Measurements from ENCODE around the gene CLDN19.

The CLDN19 gene

GRCh38 chr1:42739753-42740700, at the start of gene CLDN19:
CLDN19 (minus strand) TSS chr1:42740236; CDS start chr1:42740063, 173 bp downstream.
- no peak within 1 kb of the TSS for H3K4me3 ChIP-seq (ENCODE audit: low read depth in 1 of 2, low read length in 2 of 2)
- H3K27ac ChIP-seq (ENCODE audit: low read length) = no peak within 1 kb of the TSS
- H3K36me3 ChIP-seq (ENCODE audit: control insufficient read depth in 1 of 2, insufficient read depth in 2 of 2, low read length in 2 of 2) = no peaks in the 10 kb centered on the region
- H3K4me1 ChIP-seq (ENCODE audit: control insufficient read depth in 1 of 2, insufficient read depth in 2 of 2, low read length in 2 of 2) = no peaks in the 10 kb centered on the region
- no peaks in the 10 kb centered on the region for H3K27me3 ChIP-seq (ENCODE audit: low read depth, low read length)
- no peaks in the 10 kb centered on the region for H3K9me3 ChIP-seq (ENCODE audit: control insufficient read depth in 1 of 2, low read length in 2 of 2)

GRCh38 chr1:42788021-42788420, 48.0 kb upstream of the CLDN19 start:
- no peak overlapping the region for H3K4me3 ChIP-seq (ENCODE audit: low read depth in 1 of 2, low read length in 2 of 2)
- peaks cover 0 to 12% of the 10 kb centered on the region in 2 donors for H3K4me1 ChIP-seq (ENCODE audit: control insufficient read depth in 1 of 2, insufficient read depth in 2 of 2, low read length in 2 of 2)
- no peaks in the 10 kb centered on the region for H3K9me3 ChIP-seq (ENCODE audit: control insufficient read depth in 1 of 2, low read length in 2 of 2)
- no peaks in the 10 kb centered on the region for H3K27me3 ChIP-seq (ENCODE audit: low read depth, low read length)
- H3K36me3 ChIP-seq (ENCODE audit: control insufficient read depth in 1 of 2, insufficient read depth in 2 of 2, low read length in 2 of 2) = no peaks in the 10 kb centered on the region
- no peak overlapping the region for H3K27ac ChIP-seq (ENCODE audit: low read length)

GRCh38 chr1:42786097-42786496, 46.1 kb upstream of the CLDN19 start:
- Histone ChIP-seq H3K9me3 (ENCODE audit: control insufficient read depth in 1 of 2, low read length in 2 of 2) (no peaks in the 10 kb centered on the region), H3K27me3 (ENCODE audit: low read depth, low read length) (no peaks in the 10 kb centered on the region), H3K4me3 (ENCODE audit: low read depth in 1 of 2, low read length in 2 of 2) (no peak overlapping the region), H3K4me1 (ENCODE audit: control insufficient read depth in 1 of 2, insufficient read depth in 2 of 2, low read length in 2 of 2) (peaks cover 0 to 12% of the 10 kb centered on the region in 2 donors), H3K36me3 (ENCODE audit: control insufficient read depth in 1 of 2, insufficient read depth in 2 of 2, low read length in 2 of 2) (peaks cover 0 to under 1% of the 10 kb centered on the region in 2 donors), H3K27ac (ENCODE audit: low read length) (no peak overlapping the region)

- H3K27me3 ChIP-seq (ENCODE audit: low read depth, low read length) = no peaks in the 10 kb centered on the region
- peaks cover 0 to 9% of the 10 kb centered on the region in 2 donors for H3K36me3 ChIP-seq (ENCODE audit: control insufficient read depth in 1 of 2, insufficient read depth in 2 of 2, low read length in 2 of 2)
- H3K4me3 ChIP-seq (ENCODE audit: low read depth in 1 of 2, low read length in 2 of 2) = peak within 1 kb of the TSS; percentile 46 to 64
- H3K27ac ChIP-seq (ENCODE audit: low read length) = no peak within 1 kb of the TSS
- H3K9me3 ChIP-seq (ENCODE audit: control insufficient read depth in 1 of 2, low read length in 2 of 2) = no peaks in the 10 kb centered on the region
- H3K4me1 ChIP-seq (ENCODE audit: control insufficient read depth in 1 of 2, insufficient read depth in 2 of 2, low read length in 2 of 2) = peaks cover 0 to 12% of the 10 kb centered on the region in 2 donors
These were observed 45.1 kb upstream of the CLDN19 start, which contains the start of gene TMEM269 for GRCh38 chr1:42784946-42785693. TMEM269 (plus strand) TSS chr1:42784991; CDS start chr1:42789894, 4,903 bp downstream.

GRCh38 chr1:42784547-42784945, 44.5 kb upstream of the CLDN19 start:
- peaks cover 0 to 12% of the 10 kb centered on the region in 2 donors for H3K4me1 ChIP-seq (ENCODE audit: control insufficient read depth in 1 of 2, insufficient read depth in 2 of 2, low read length in 2 of 2)
- H3K27me3 ChIP-seq (ENCODE audit: low read depth, low read length) = no peaks in the 10 kb centered on the region
- peak overlapping the region in 1 of 2 donors; percentile 64 for H3K4me3 ChIP-seq (ENCODE audit: low read depth in 1 of 2, low read length in 2 of 2)
- H3K27ac ChIP-seq (ENCODE audit: low read length) = no peak overlapping the region
- peaks cover 0 to 13% of the 10 kb centered on the region in 2 donors for H3K36me3 ChIP-seq (ENCODE audit: control insufficient read depth in 1 of 2, insufficient read depth in 2 of 2, low read length in 2 of 2)
- H3K9me3 ChIP-seq (ENCODE audit: control insufficient read depth in 1 of 2, low read length in 2 of 2) = no peaks in the 10 kb centered on the region

GRCh38 chr1:42783092-42783491, 43.1 kb upstream of the CLDN19 start:
- no peak overlapping the region for H3K27ac ChIP-seq (ENCODE audit: low read length)
- peaks cover 0 to 12% of the 10 kb centered on the region in 2 donors for H3K4me1 ChIP-seq (ENCODE audit: control insufficient read depth in 1 of 2, insufficient read depth in 2 of 2, low read length in 2 of 2)
- H3K27me3 ChIP-seq (ENCODE audit: low read depth, low read length) = no peaks in the 10 kb centered on the region
- H3K36me3 ChIP-seq (ENCODE audit: control insufficient read depth in 1 of 2, insufficient read depth in 2 of 2, low read length in 2 of 2) = peaks cover 0 to 18% of the 10 kb centered on the region in 2 donors
- H3K9me3 ChIP-seq (ENCODE audit: control insufficient read depth in 1 of 2, low read length in 2 of 2) = no peaks in the 10 kb centered on the region
- no peak overlapping the region for H3K4me3 ChIP-seq (ENCODE audit: low read depth in 1 of 2, low read length in 2 of 2)

GRCh38 chr1:42780176-42780575, 40.1 kb upstream of the CLDN19 start:
- Histone ChIP-seq H3K36me3 (ENCODE audit: control insufficient read depth in 1 of 2, insufficient read depth in 2 of 2, low read length in 2 of 2) (peaks cover 20 to 44% of the 10 kb centered on the region in 2 donors), H3K9me3 (ENCODE audit: control insufficient read depth in 1 of 2, low read length in 2 of 2) (no peaks in the 10 kb centered on the region)

GRCh38 chr1:42779725-42780124, 39.7 kb upstream of the CLDN19 start:
- peaks cover 25 to 49% of the 10 kb centered on the region in 2 donors for H3K36me3 ChIP-seq (ENCODE audit: control insufficient read depth in 1 of 2, insufficient read depth in 2 of 2, low read length in 2 of 2)
- H3K27me3 ChIP-seq (ENCODE audit: low read depth, low read length) = no peaks in the 10 kb centered on the region
- no peak overlapping the region for H3K27ac ChIP-seq (ENCODE audit: low read length)
- H3K4me3 ChIP-seq (ENCODE audit: low read depth in 1 of 2, low read length in 2 of 2) = no peak overlapping the region
- no peaks in the 10 kb centered on the region for H3K9me3 ChIP-seq (ENCODE audit: control insufficient read depth in 1 of 2, low read length in 2 of 2)
- peaks cover 0 to under 1% of the 10 kb centered on the region in 2 donors for H3K4me1 ChIP-seq (ENCODE audit: control insufficient read depth in 1 of 2, insufficient read depth in 2 of 2, low read length in 2 of 2)

More at GRCh38 chr1:42780176-42780575, 40.1 kb upstream of the CLDN19 start:
- Histone ChIP-seq H3K27me3 (ENCODE audit: low read depth, low read length) (no peaks in the 10 kb centered on the region), H3K4me1 (ENCODE audit: control insufficient read depth in 1 of 2, insufficient read depth in 2 of 2, low read length in 2 of 2) (peaks cover 0 to 5% of the 10 kb centered on the region in 2 donors), H3K4me3 (ENCODE audit: low read depth in 1 of 2, low read length in 2 of 2) (no peak overlapping the region), H3K27ac (ENCODE audit: low read length) (no peak overlapping the region)

GRCh38 chr1:42777852-42778251, 37.8 kb upstream of the CLDN19 start:
- Histone ChIP-seq H3K9me3 (ENCODE audit: control insufficient read depth in 1 of 2, low read length in 2 of 2) (no peaks in the 10 kb centered on the region), H3K27ac (ENCODE audit: low read length) (no peak overlapping the region), H3K4me3 (ENCODE audit: low read depth in 1 of 2, low read length in 2 of 2) (no peak overlapping the region), H3K36me3 (ENCODE audit: control insufficient read depth in 1 of 2, insufficient read depth in 2 of 2, low read length in 2 of 2) (peaks cover 29 to 61% of the 10 kb centered on the region in 2 donors), H3K27me3 (ENCODE audit: low read depth, low read length) (no peaks in the 10 kb centered on the region), H3K4me1 (ENCODE audit: control insufficient read depth in 1 of 2, insufficient read depth in 2 of 2, low read length in 2 of 2) (no peaks in the 10 kb centered on the region)

GRCh38 chr1:42776502-42776901, 36.5 kb upstream of the CLDN19 start:
- Histone ChIP-seq H3K27ac (ENCODE audit: low read length) (no peak overlapping the region), H3K9me3 (ENCODE audit: control insufficient read depth in 1 of 2, low read length in 2 of 2) (no peaks in the 10 kb centered on the region), H3K4me3 (ENCODE audit: low read depth in 1 of 2, low read length in 2 of 2) (no peak overlapping the region), H3K4me1 (ENCODE audit: control insufficient read depth in 1 of 2, insufficient read depth in 2 of 2, low read length in 2 of 2) (peaks cover 0 to 3% of the 10 kb centered on the region in 2 donors), H3K27me3 (ENCODE audit: low read depth, low read length) (no peaks in the 10 kb centered on the region), H3K36me3 (ENCODE audit: control insufficient read depth in 1 of 2, insufficient read depth in 2 of 2, low read length in 2 of 2) (peaks cover 29 to 61% of the 10 kb centered on the region in 2 donors)

GRCh38 chr1:42774928-42775526, 35.0 kb upstream of the CLDN19 start:
- no peaks in the 10 kb centered on the region for H3K9me3 ChIP-seq (ENCODE audit: control insufficient read depth in 1 of 2, low read length in 2 of 2)
- peaks cover 29 to 52% of the 10 kb centered on the region in 2 donors for H3K36me3 ChIP-seq (ENCODE audit: control insufficient read depth in 1 of 2, insufficient read depth in 2 of 2, low read length in 2 of 2)
- no peaks in the 10 kb centered on the region for H3K27me3 ChIP-seq (ENCODE audit: low read depth, low read length)
- peaks cover 0 to 3% of the 10 kb centered on the region in 2 donors for H3K4me1 ChIP-seq (ENCODE audit: control insufficient read depth in 1 of 2, insufficient read depth in 2 of 2, low read length in 2 of 2)
- no peak overlapping the region for H3K4me3 ChIP-seq (ENCODE audit: low read depth in 1 of 2, low read length in 2 of 2)
- H3K27ac ChIP-seq (ENCODE audit: low read length) = no peak overlapping the region
